Activated CD4-positive, alpha-beta T cell treated with anti-CD3 and anti-CD28 coated beads for 36 hours (primary cell): Measurements from ENCODE around the gene YDJC. TPM values are rescaled to one million over a fixed set of nuclear protein-coding genes. Genes with fewer than 3 reads are reported as not detected.
"Not testable (repeated sequence)": the region's sequence is repeated elsewhere in the genome, so short reads cannot be mapped to it uniquely, and the experiment has no call there.

ENCODE experiments used
- ATAC-seq: fragments of 200-7000 bp; cut with Tn5 transposase; one replicate; pipeline ENCODE4 v1.10.0; 2021; ENCODE audit warnings: mild to moderate bottlenecking, moderate library complexity
- CTCF ChIA-PET: fragments of 350-600 bp; sonication (Branson Sonifier 250); formaldehyde crosslinking; loops from one replicate; lab custom pipeline; 2021; ENCODE audit warnings: antibody characterized with exemption; lab: Charles Lee
- POLR2A ChIA-PET: fragments of 350-600 bp; sonication (Branson Sonifier 250); formaldehyde crosslinking; loops from one replicate; lab custom pipeline; 2021; ENCODE audit warnings: antibody characterized with exemption, inconsistent platforms; lab: Charles Lee
- DNase-seq: peaks from one replicate; pipeline ENCODE4 v3.0.0-alpha.2; 2020
- H3K27ac Mint-ChIP-seq: one replicate; pipeline ENCODE4 v1.8.0; 2021; ENCODE audit warnings: mixed read lengths
- H3K27me3 Mint-ChIP-seq: one replicate; pipeline ENCODE4 v1.8.0; 2021; ENCODE audit warnings: mixed read lengths
- H3K36me3 Mint-ChIP-seq: one replicate; pipeline ENCODE4 v1.8.0; 2021; ENCODE audit warnings: low read depth, mixed read lengths
- H3K4me1 Mint-ChIP-seq: one replicate; pipeline ENCODE4 v1.8.0; 2021; ENCODE audit warnings: mixed read lengths
- H3K4me3 Mint-ChIP-seq: one replicate; pipeline ENCODE4 v1.8.0; 2021; ENCODE audit warnings: mild to moderate bottlenecking, moderate library complexity, mixed read lengths
- H3K9me3 Mint-ChIP-seq: one replicate; pipeline ENCODE4 v1.8.0; 2021; ENCODE audit warnings: low read depth, mixed read lengths
- intact Hi-C, 2 experiments: fragments of 100-400 bp; cut with DNase I in 1 of 2; cut with micrococcal nuclease in 1 of 2; formaldehyde crosslinking; loops; one replicate each; pipeline versions ENCODE4 v1.14.2 to v1.15.1; 2022 to 2024; cut with DNase I, micrococcal nuclease
- total RNA-seq, 2 experiments: library from RNA; stranded (reverse); gene quantifications; one replicate each; pipeline ENCODE4 v1.2.3, GENCODE V29; 2021

The YDJC gene
- total RNA-seq, 2 experiments from 2014 or later: 43.4 to 54.0 TPM

DNA sequence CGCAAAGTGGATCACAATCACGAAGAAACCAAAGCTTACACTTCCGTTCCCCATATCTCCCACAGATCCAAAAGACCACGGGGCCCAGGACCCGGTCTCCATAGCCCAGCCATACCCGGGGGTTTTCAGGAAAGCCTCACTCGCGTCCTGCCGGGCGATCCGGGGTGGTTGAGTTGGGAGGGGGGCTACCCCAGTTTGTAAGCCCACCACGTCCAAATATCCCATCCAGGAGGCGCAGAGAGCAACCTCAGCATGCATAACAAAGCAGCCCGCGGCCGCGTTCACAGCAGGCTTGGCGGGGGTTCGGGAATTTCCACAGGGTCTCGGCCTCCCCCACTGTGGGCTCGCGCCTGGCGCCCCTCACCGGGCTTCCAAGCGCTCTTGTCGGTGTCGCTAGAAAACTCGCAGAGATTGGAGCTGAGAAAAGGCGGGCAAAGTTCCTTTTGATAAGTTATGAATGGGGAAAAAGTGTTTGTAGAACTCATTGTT is 21.7 kb upstream of the YDJC start:
- Mint-ChIP-seq H3K4me3 (peak overlapping the region; percentile 85), H3K4me1 (peaks cover 20% of the 10 kb centered on the region), H3K27ac (peak overlapping the region; percentile 86), H3K27me3 (no peaks in the 10 kb centered on the region), H3K9me3 (no peaks in the 10 kb centered on the region), H3K36me3 (peaks cover 32% of the 10 kb centered on the region)
- ATAC-seq (no peak), DNase-seq (no peak)
- ChIA-PET CTCF (interaction anchor here (0.6 to 1.7 kb wide), 5 partner anchors 9 to 27 kb away, joined by 3 to 11 read pairs (median 3); partner anchors contain the start of gene SDF2L1), POLR2A (interaction anchor here (0.5 to 1.3 kb wide), 4 partner anchors 9 to 1135 kb away, joined by 3 to 5 read pairs (median 3); no protein-coding TSS in a partner anchor)
- intact Hi-C loops: loop anchor here (1.0 to 2.0 kb wide), 5 partner anchors 9 to 734 kb away; partner anchors contain the start of genes CRKL (in 1 of the 2), PPIL2 (in 1 of the 2), SDF2L1 (in 1 of the 2) and YDJC (in 1 of the 2)

- intact Hi-C loops: no loop called here
- ATAC-seq: peak; percentile 21
Measured at GRCh38 chr22:21650823-21651520, 21.1 kb upstream of the YDJC start.

DNA sequence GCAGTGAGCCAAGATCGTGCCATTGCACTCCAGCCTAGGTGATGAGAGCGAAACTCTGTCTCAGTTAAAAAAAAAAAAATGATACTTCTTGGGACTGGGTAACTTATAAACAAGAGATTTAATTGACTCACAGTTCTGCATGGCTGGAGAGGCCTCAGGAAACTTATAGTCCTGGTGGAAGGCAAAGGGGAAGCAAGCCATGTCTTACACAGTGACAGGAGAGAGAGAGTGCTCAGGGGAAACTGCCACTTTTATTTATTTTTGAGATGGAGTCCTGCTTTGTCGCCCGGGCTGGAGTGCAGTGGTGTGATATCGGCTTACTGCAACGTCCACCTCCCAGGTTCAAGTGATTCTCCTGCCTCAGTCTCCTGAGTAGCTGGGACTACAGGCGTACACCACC is 20.5 kb upstream of the YDJC start:
- POLR2A ChIA-PET: no interaction called here
- no peak overlapping the region for H3K27ac Mint-ChIP-seq

More at GRCh38 chr22:21650823-21651520, 21.1 kb upstream of the YDJC start:
- POLR2A ChIA-PET: interaction anchor here (0.5 to 1.3 kb wide), 3 partner anchors 8 to 1134 kb away, joined by 3 to 5 read pairs (median 3); no protein-coding TSS in a partner anchor
- Mint-ChIP-seq H3K27me3 (no peaks in the 10 kb centered on the region), H3K27ac (peak overlapping the region; percentile 86), H3K4me3 (peak overlapping the region; percentile 85), H3K36me3 (peaks cover 38% of the 10 kb centered on the region), H3K4me1 (peaks cover 19% of the 10 kb centered on the region), H3K9me3 (no peaks in the 10 kb centered on the region)
- CTCF ChIA-PET: interaction anchor here (0.7 to 1.7 kb wide), 4 partner anchors 9 to 26 kb away, joined by 3 to 11 read pairs (median 4); partner anchors contain the start of gene SDF2L1
- no peak for DNase-seq

GRCh38 chr22:21646608-21647590 is 17.1 kb upstream of the YDJC start:
- Mint-ChIP-seq H3K27ac (no peak overlapping the region), H3K36me3 (peaks cover 42% of the 10 kb centered on the region), H3K4me3 (no peak overlapping the region), H3K27me3 (no peaks in the 10 kb centered on the region), H3K4me1 (peaks cover 32% of the 10 kb centered on the region), H3K9me3 (no peaks in the 10 kb centered on the region)
- ChIA-PET CTCF (interaction anchor here (0.6 to 9.6 kb wide), 19 partner anchors 10 to 305 kb away, joined by 3 to 209 read pairs (median 4); partner anchors contain the start of genes CCDC116, PPIL2, PPM1F and YDJC), POLR2A (interaction anchor here (0.9 to 1.4 kb wide), 4 partner anchors 11 to 637 kb away, joined by 3 to 5 read pairs (median 4); no protein-coding TSS in a partner anchor)
- peak; percentile 88 for DNase-seq
- ATAC-seq: peak; percentile 22
- intact Hi-C loops: no loop called here

More for the DNA sequence above, 20.5 kb upstream of the YDJC start:
- Mint-ChIP-seq H3K9me3 (no peaks in the 10 kb centered on the region), H3K4me3 (no peak overlapping the region), H3K36me3 (peaks cover 40% of the 10 kb centered on the region), H3K4me1 (peaks cover 19% of the 10 kb centered on the region), H3K27me3 (no peaks in the 10 kb centered on the region)
- no peak for ATAC-seq
- DNase-seq: no peak
- CTCF ChIA-PET: no interaction called here
- intact Hi-C loops: no loop called here

DNA sequence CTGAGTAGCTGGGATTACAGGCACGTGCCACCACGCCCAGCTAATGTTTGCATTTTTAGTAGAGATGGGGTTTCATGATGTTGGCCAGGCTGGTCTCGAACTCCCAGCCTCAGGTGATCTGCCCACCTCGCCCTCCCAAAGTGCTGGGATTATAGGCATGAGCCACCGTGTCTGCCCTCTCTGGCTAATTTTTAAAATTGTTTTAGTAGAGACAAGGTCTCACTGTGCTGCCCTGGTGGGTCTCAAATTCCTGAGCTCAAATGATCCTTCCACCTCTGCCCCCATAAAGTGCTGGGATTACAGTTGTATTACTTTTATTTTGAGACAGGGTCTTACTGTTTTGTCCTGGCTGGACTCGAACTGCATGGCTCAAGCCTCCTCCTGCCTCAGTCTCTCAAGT is 15.7 kb upstream of the YDJC start:
- ChIA-PET CTCF (interaction anchor here (0.6 to 9.6 kb wide), 6 partner anchors 9 to 340 kb away, joined by 3 to 209 read pairs (median 4); partner anchors contain the start of genes CCDC116 and YDJC), POLR2A (interaction anchor here (0.7 to 4.3 kb wide), 3 partner anchors 8 to 76 kb away, joined by 3 to 36 read pairs (median 4); no protein-coding TSS in a partner anchor)
- DNase-seq, H3K9me3 Mint-ChIP-seq, H3K27me3 Mint-ChIP-seq, intact Hi-C loops, H3K27ac Mint-ChIP-seq, ATAC-seq, H3K4me3 Mint-ChIP-seq: not testable (repeated sequence)
- Mint-ChIP-seq H3K36me3 (peaks cover 42% of the 10 kb centered on the region), H3K4me1 (peaks cover 31% of the 10 kb centered on the region)

DNA sequence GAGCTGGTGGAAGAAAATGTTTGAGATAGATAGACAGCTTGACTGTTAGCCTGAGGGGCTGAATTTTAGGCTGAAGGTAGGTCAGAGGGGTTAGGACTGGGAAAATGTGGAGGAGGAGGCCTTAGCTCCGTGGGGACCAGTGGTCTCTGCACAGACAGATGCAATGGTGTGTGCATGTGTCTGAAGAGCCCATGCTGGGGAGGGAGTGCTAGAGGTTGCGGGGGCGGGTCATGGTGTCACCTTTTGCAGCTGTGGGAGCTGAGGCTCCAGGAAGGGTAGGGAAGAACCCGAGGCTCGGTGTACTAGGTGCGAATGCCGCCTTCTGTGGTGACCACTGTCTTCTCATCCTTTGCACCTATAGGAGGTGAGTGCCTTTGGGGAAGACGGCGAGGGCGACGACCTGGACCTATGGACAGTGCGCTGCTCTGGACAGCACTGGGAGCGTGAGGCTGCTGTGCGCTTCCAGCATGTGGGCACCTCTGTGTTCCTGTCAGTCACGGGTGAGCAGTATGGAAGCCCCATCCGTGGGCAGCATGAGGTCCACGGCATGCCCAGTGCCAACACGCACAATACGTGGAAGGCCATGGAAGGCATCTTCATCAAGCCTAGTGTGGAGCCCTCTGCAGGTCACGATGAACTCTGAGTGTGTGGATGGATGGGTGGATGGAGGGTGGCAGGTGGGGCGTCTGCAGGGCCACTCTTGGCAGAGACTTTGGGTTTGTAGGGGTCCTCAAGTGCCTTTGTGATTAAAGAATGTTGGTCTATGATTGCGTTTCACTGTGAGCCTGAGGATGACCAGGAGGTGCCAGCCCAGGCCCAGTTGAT is 13.9 kb upstream of the YDJC start:
- Mint-ChIP-seq H3K9me3 (no peaks in the 10 kb centered on the region), H3K4me1 (peaks cover 30% of the 10 kb centered on the region), H3K27me3 (peaks cover 2% of the 10 kb centered on the region), H3K27ac (peak overlapping the region; percentile 14), H3K36me3 (peaks cover 32% of the 10 kb centered on the region), H3K4me3 (peak overlapping the region; percentile 85)
- ATAC-seq (no peak), DNase-seq (peak; percentile 46)
- POLR2A ChIA-PET: interaction anchor here (1.0 to 4.3 kb wide), 5 partner anchors 8 to 75 kb away, joined by 3 to 36 read pairs (median 5); partner anchors contain the start of genes CCDC116 and YDJC
- CTCF ChIA-PET: interaction anchor here (0.6 to 9.6 kb wide), 11 partner anchors 8 to 88 kb away, joined by 3 to 209 read pairs (median 5); partner anchors contain the start of genes CCDC116, PPIL2 and YDJC
- intact Hi-C loops: loop anchor here in 1 of 2 experiments (2.0 to 5.0 kb wide), 2 partner anchors 56 to 727 kb away; partner anchors contain the start of gene CRKL

DNA sequence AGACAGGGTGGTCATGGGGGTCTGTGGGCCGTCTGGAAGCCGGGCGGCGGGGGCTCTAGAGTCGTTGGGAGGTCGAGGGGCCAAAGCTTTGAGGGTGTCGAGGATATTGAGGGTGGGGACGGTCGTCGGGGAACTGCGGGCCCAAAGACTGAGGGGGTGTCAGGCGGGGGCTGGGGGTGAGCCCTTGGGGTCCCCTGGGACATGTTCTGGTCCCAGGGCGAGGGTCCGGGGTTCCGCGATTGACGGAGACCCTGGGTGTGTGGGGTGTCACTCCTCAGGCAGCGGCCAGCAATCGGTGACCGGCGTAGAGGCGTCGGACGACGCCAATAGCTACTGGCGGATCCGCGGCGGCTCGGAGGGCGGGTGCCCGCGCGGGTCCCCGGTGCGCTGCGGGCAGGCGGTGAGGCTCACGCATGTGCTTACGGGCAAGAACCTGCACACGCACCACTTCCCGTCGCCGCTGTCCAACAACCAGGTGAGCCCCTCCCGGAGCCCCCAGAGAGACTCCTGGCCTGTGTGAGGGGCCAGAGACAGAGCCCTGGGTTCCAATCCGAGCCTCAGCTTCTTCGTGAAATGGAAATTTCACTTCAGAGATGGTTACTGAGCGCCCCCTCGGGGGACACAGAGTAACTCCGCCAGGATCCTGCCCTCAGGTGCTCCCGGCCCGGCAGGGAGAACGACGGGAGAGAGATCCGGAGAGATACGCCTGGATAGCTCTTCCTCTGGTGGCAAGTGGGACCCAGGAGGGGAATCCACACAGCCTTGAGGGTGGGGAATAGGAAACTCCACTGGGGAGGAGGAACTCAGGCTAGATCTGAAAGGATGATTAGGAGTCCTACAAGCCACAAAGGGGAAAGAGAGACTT is 13.0 kb upstream of the YDJC start:
- H3K36me3 Mint-ChIP-seq: peaks cover 29% of the 10 kb centered on the region
- peak; percentile 24 for ATAC-seq
- H3K27me3 Mint-ChIP-seq: peaks cover 2% of the 10 kb centered on the region
- H3K4me3 Mint-ChIP-seq: peak overlapping the region; percentile 85
- peak overlapping the region; percentile 80 for H3K27ac Mint-ChIP-seq
- POLR2A ChIA-PET: interaction anchor here (1.0 to 4.3 kb wide), 6 partner anchors 9 to 74 kb away, joined by 3 to 36 read pairs (median 4); partner anchors contain the start of genes CCDC116 and YDJC
- DNase-seq: peak; percentile 84
- intact Hi-C loops: loop anchor here (1.0 to 5.0 kb wide), 7 partner anchors 9 to 726 kb away; partner anchors contain the start of genes CRKL (in 1 of the 2), UBE2L3 (in 1 of the 2) and YDJC (in 1 of the 2)
- no peaks in the 10 kb centered on the region for H3K9me3 Mint-ChIP-seq
- CTCF ChIA-PET: interaction anchor here (0.6 to 9.6 kb wide), 15 partner anchors 9 to 87 kb away, joined by 3 to 209 read pairs (median 4); partner anchors contain the start of genes CCDC116, PPIL2 and YDJC
- H3K4me1 Mint-ChIP-seq: peaks cover 30% of the 10 kb centered on the region

DNA sequence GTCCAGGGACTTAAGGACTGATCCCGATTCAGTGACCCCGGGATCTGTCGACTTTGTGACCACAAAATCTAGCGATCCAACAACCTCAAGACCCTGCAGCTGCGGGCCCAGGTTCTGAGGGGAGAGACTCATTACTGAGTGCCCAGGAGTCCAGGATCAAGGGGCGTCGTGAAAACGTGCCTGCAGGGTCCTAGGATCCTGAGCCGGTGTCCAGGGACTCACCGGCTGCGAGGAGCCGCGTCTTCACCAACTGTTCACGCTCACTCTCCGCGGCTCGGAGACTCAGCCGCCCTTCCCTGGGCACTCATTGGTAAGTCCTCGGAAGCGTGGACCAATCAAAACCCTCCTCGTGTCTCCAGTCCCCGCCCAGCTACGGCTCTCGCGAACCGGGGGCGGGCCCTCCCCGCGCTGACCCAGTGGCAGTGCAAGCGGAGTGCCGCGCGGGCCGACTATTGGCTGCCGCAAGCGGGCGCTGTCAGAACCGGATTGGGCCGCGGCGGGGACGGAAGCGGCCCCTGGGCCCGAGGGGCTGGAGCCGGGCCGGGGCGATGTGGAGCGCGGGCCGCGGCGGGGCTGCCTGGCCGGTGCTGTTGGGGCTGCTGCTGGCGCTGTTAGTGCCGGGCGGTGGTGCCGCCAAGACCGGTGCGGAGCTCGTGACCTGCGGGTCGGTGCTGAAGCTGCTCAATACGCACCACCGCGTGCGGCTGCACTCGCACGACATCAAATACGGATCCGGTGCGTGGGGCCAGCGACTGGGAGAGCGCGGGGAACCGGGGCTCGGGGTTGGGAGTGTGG is 12.2 kb upstream of the YDJC start, which contains the start of gene SDF2L1:
Gene SDF2L1 (plus strand): TSS at position 514 of the 795 bp plus-strand sequence. CDS start 35 bp downstream, at position 549.
- Mint-ChIP-seq H3K27me3 (peaks cover 2% of the 10 kb centered on the region), H3K4me1 (peaks cover 30% of the 10 kb centered on the region), H3K9me3 (no peaks in the 10 kb centered on the region), H3K36me3 (peaks cover 25% of the 10 kb centered on the region), H3K4me3 (peak within 1 kb of the TSS; percentile 85), H3K27ac (peak within 1 kb of the TSS; percentile 80)
- CTCF ChIA-PET: interaction anchor here (0.5 to 9.6 kb wide), 11 partner anchors 10 to 67 kb away, joined by 3 to 209 read pairs (median 5); partner anchors contain the start of genes CCDC116, PPIL2 and YDJC
- DNase-seq (peak; percentile 99), ATAC-seq (peak; percentile 99)
- POLR2A ChIA-PET: interaction anchor here (0.8 to 4.3 kb wide), 5 partner anchors 11 to 73 kb away, joined by 3 to 36 read pairs (median 3); partner anchors contain the start of genes CCDC116 and YDJC
- intact Hi-C loops: loop anchor here (1.0 to 5.0 kb wide), 8 partner anchors 10 to 725 kb away; partner anchors contain the start of genes CRKL (in 1 of the 2), UBE2L3 (in 1 of the 2) and YDJC (in 1 of the 2)
